ENCODE results near the gene MAP3K3.
"Not testable (repeated sequence)": the region's sequence is repeated elsewhere in the genome, so short reads cannot be mapped to it uniquely, and the experiment has no call there.

The MAP3K3 gene

DNA sequence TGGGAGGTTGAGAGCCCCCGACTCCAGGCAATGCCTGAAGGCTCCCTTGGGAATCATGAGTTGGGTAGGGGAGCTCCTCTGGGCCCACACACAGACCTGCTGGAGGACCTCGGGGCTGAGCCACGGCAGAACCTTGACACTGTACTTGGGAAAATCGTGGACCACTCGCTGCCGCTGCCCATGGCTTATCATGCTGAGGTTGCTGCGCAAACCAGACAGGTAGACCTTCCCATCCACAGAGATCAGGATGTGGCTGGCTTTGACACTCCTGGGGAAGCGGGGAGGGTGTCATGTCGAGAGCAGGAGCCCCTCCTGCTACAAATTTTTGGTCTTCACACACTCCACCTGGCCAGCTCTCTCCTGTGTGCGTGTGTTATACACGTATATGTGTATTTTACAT lies 84.9 kb downstream of the MAP3K3 start:
- Histone ChIP-seq H3K9me3 (no peaks in the 10 kb centered on the region), H3K4me3 (ENCODE audit: low read depth in 1 of 2, low read length in 1 of 2) (no peak overlapping the region), H3K4me1 (ENCODE audit: control insufficient read depth in 1 of 2, insufficient read depth in 1 of 2, low read depth in 1 of 2, low read length in 1 of 2) (peaks cover 27 to 32% of the 10 kb centered on the region in 2 experiments), H3K27me3 (no peaks in the 10 kb centered on the region), H3K36me3 (peaks cover 84% of the 10 kb centered on the region), H3K27ac (peak overlapping the region; percentile 69)
- TF ChIP-seq, protein P1, sequence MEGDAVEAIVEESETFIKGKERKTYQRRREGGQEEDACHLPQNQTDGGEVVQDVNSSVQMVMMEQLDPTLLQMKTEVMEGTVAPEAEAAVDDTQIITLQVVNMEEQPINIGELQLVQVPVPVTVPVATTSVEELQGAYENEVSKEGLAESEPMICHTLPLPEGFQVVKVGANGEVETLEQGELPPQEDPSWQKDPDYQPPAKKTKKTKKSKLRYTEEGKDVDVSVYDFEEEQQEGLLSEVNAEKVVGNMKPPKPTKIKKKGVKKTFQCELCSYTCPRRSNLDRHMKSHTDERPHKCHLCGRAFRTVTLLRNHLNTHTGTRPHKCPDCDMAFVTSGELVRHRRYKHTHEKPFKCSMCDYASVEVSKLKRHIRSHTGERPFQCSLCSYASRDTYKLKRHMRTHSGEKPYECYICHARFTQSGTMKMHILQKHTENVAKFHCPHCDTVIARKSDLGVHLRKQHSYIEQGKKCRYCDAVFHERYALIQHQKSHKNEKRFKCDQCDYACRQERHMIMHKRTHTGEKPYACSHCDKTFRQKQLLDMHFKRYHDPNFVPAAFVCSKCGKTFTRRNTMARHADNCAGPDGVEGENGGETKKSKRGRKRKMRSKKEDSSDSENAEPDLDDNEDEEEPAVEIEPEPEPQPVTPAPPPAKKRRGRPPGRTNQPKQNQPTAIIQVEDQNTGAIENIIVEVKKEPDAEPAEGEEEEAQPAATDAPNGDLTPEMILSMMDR (IDR thresholded peaks at IDR 0.05): no peak

DNA sequence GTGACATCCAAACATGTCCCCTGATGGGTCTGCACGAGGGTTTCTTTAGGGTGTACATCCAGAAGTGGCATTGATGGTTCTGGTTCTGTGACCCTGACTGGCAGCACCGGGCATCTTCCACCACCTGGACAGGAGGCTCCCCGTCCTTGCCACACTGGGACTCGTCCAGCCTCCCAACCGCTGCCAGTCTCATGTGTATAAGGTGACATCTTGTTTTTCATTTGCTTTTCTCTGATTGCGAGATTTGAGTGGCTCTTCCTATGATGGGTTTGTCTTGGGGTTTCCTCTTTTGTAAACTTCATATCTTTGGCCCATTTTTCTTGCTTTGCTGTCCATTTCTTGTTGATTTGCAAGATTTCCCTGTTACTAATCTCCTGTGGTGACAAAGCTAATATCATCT lies 86.9 kb downstream of the MAP3K3 start:
- Histone ChIP-seq H3K27me3 (no peaks in the 10 kb centered on the region), H3K4me1 (ENCODE audit: control insufficient read depth in 1 of 2, insufficient read depth in 1 of 2, low read depth in 1 of 2, low read length in 1 of 2) (peaks cover 12 to 17% of the 10 kb centered on the region in 2 experiments), H3K9me3 (no peaks in the 10 kb centered on the region), H3K27ac (peak overlapping the region; percentile 16), H3K4me3 (ENCODE audit: low read depth in 1 of 2, low read length in 1 of 2) (no peak overlapping the region), H3K36me3 (peaks cover 91% of the 10 kb centered on the region)
- TF ChIP-seq, protein P1 (IDR thresholded peaks at IDR 0.05): no peak

DNA sequence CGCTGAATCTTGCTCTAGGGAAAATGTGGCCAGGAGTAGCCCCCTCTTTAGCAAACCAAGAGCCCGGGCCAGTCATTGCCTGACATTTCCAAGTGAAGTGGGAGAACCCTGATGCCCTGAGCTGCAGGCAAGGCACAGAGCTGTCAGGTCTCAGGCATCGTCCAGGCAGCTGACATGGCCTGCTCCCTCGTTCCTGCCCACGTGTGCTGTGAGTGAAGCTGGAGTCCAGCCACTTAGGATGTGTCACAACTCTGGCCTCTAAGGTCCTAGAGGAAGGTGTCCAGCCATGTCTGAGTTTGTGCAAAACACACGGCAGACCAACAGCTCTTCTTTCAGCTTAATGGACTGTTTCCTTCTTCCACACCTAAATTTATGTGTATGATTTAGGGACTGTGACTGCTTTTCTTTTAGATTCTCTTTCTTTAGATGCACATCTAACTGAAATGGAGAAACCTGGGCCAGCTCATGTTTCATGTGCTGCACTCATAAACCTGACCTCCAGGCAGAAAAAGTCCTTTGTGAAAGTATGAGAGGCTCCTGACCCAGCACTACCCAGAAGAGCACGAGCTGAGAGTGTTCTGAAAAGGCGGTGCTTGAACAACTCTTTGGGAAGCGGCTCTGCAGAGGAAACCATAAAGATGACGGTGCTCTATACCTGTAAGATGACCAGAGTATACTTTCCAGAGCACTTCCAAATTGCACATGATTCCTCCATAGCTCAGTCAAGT lies 92.5 kb downstream of the MAP3K3 start:
- H3K9me3 ChIP-seq: no peaks in the 10 kb centered on the region
- no peak overlapping the region for H3K27ac ChIP-seq
- no peaks in the 10 kb centered on the region for H3K27me3 ChIP-seq
- H3K36me3 ChIP-seq: peaks cover 87% of the 10 kb centered on the region
- H3K4me3 ChIP-seq (ENCODE audit: low read depth in 1 of 2, low read length in 1 of 2): no peak overlapping the region
- H3K4me1 ChIP-seq (ENCODE audit: control insufficient read depth in 1 of 2, insufficient read depth in 1 of 2, low read depth in 1 of 2, low read length in 1 of 2): no peaks in the 10 kb centered on the region
- TF ChIP-seq, protein P1 (IDR thresholded peaks at IDR 0.05): no peak

DNA sequence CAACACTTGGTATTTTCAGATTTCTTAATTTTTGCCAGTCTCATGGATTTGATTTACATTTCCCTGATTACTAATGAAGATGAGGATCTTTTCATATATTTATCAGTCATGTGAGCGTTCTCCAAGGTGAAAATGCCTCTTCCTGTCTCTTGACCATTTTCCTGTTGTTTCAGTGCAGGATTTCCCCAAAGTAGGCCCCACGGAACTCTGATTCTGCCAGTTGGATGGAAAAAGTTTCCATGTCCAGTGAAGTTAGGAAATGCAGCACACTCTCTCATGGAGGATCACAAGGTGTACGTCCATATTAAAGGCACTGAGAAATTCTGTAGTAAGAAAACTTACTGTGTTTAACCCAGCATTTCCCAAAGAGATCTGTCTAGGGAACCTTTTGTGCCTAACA lies 94.2 kb downstream of the MAP3K3 start:
- H3K36me3 ChIP-seq: peaks cover 81% of the 10 kb centered on the region
- no peak overlapping the region for H3K27ac ChIP-seq
- no peaks in the 10 kb centered on the region for H3K4me1 ChIP-seq (ENCODE audit: control insufficient read depth in 1 of 2, insufficient read depth in 1 of 2, low read depth in 1 of 2, low read length in 1 of 2)
- H3K27me3 ChIP-seq: no peaks in the 10 kb centered on the region
- no peaks in the 10 kb centered on the region for H3K9me3 ChIP-seq
- no peak overlapping the region for H3K4me3 ChIP-seq (ENCODE audit: low read depth in 1 of 2, low read length in 1 of 2)
- TF ChIP-seq, protein P1 (IDR thresholded peaks at IDR 0.05): no peak

- TF ChIP-seq, protein P1 (IDR thresholded peaks at IDR 0.05): no peak
- H3K4me1 ChIP-seq (ENCODE audit: control insufficient read depth in 1 of 2, insufficient read depth in 1 of 2, low read depth in 1 of 2, low read length in 1 of 2): no peaks in the 10 kb centered on the region
- H3K9me3 ChIP-seq: no peaks in the 10 kb centered on the region
- no peak overlapping the region for H3K4me3 ChIP-seq (ENCODE audit: low read depth in 1 of 2, low read length in 1 of 2)
- peaks cover 76% of the 10 kb centered on the region for H3K36me3 ChIP-seq
- no peaks in the 10 kb centered on the region for H3K27me3 ChIP-seq
- H3K27ac ChIP-seq: no peak overlapping the region
These were observed 96.8 kb downstream of the MAP3K3 start for GRCh38 chr17:63718988-63719387.

DNA sequence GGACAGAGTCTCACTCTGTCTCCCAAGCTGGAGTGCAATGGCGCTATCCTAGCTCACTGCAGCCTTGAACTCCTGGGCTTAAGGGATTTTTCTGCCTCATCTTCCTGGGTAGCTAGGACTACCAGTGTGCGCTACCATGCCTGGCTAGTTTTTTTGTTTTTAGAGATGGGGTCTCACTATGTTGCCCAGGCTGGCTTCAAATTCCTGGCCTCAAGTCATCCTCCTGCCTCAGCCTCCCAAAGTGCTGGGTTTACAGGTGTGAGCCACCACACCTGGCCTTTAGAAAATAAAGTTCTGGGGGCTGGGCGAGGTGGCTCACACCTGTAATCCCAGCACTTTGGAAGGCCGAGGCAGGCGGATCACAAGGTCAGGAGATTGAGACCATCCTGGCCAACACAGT lies 98.0 kb downstream of the MAP3K3 start:
- peaks cover 76% of the 10 kb centered on the region for H3K36me3 ChIP-seq
- H3K9me3 ChIP-seq; H3K4me1 ChIP-seq (ENCODE audit: control insufficient read depth in 1 of 2, insufficient read depth in 1 of 2, low read depth in 1 of 2, low read length in 1 of 2); H3K27ac ChIP-seq; H3K4me3 ChIP-seq (ENCODE audit: low read depth in 1 of 2, low read length in 1 of 2); H3K27me3 ChIP-seq: not testable (repeated sequence)
